ENCODE measurements around the gene QPCT. TPM values are rescaled to one million over a fixed set of nuclear protein-coding genes. Genes with fewer than 3 reads are reported as not detected.

Gene QPCT
- total RNA-seq, 1 donor from 2014 or later = not detected

- Mint-ChIP-seq H3K27ac (ENCODE audit: unreplicated experiment) (no peak overlapping the region), H3K4me1 (ENCODE audit: unreplicated experiment) (no peaks in the 10 kb centered on the region), H3K27me3 (ENCODE audit: unreplicated experiment) (peaks cover 30% of the 10 kb centered on the region), H3K4me3 (ENCODE audit: unreplicated experiment) (no peak overlapping the region), H3K36me3 (ENCODE audit: unreplicated experiment) (no peaks in the 10 kb centered on the region), H3K9me3 (ENCODE audit: unreplicated experiment) (no peaks in the 10 kb centered on the region)
- no peak for TF ChIP-seq CTCF (IDR thresholded peaks at IDR 0.05)
- DNase-seq (ENCODE audit: extremely low spot score, unreplicated experiment) = no peak
Measured at GRCh38 chr2:37356299-37356698, 11.9 kb downstream of the QPCT start.

DNA sequence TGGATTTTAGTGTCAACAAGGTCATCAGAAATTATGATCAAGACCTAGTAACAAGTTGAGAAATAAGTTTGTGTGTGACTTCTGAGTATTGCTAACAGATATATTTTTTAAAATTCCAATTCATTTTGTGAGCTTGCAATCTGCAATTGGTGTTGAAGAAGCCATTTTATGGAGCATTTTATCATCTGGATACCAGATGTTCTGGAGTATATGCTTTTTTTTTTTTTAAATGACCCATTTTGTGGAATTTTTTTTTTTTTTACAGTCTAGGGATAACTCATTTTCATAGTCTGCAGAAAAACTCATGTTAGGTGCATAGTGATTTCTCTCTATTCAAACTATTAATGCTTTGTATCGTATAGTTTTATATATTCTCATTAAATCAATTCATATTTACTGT lies 12.6 kb downstream of the QPCT start:
- Mint-ChIP-seq H3K4me1 (ENCODE audit: unreplicated experiment) (no peaks in the 10 kb centered on the region), H3K36me3 (ENCODE audit: unreplicated experiment) (no peaks in the 10 kb centered on the region), H3K4me3 (ENCODE audit: unreplicated experiment) (no peak overlapping the region), H3K27ac (ENCODE audit: unreplicated experiment) (no peak overlapping the region), H3K27me3 (ENCODE audit: unreplicated experiment) (peaks cover 30% of the 10 kb centered on the region), H3K9me3 (ENCODE audit: unreplicated experiment) (no peaks in the 10 kb centered on the region)
- no peak for DNase-seq (ENCODE audit: extremely low spot score, unreplicated experiment)
- TF ChIP-seq CTCF (IDR thresholded peaks at IDR 0.05) = no peak

DNA sequence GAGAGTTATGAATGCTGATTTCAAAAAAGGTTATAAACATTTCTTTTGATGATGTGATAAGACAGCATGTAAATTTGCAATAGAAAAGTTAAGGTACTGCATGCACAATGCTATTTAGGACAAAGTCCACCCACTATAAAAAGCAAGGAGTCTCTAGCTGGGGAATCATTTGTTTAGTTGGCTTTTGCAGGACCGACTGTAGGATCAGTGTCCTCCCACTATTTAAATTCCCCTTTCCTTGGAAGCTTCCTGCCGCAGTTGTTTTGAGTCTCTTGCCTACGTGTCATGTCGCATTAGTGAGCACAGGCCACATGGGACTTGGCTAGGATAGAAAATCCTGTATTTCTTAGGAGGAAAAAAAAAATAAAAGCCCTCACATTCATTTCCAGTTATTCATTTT lies 13.1 kb downstream of the QPCT start:
- Mint-ChIP-seq H3K4me1 (ENCODE audit: unreplicated experiment) (no peaks in the 10 kb centered on the region), H3K27me3 (ENCODE audit: unreplicated experiment) (peaks cover 33% of the 10 kb centered on the region), H3K9me3 (ENCODE audit: unreplicated experiment) (no peaks in the 10 kb centered on the region), H3K36me3 (ENCODE audit: unreplicated experiment) (no peaks in the 10 kb centered on the region), H3K27ac (ENCODE audit: unreplicated experiment) (no peak overlapping the region), H3K4me3 (ENCODE audit: unreplicated experiment) (no peak overlapping the region)
- no peak for TF ChIP-seq CTCF (IDR thresholded peaks at IDR 0.05)
- no peak for DNase-seq (ENCODE audit: extremely low spot score, unreplicated experiment)

DNA sequence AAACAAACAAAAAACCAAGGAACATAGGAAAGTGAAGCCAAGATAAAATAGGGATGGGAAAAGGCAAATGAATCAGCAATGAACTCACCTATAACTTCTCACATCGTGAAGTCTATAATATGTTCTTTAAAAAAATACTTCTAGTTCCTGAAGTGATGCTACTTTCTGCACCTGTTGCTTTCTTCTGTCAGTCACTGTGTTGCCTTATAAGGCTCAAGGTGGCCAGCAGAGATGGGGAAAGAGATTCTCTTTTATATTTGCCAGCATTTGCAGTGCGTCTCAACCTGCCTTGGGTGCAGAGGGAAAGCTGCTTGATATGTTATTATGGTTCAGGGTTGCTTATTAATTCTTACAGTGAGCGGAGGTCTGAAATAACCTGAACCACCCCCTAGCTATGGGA lies 14.0 kb downstream of the QPCT start:
- no peaks in the 10 kb centered on the region for H3K36me3 Mint-ChIP-seq (ENCODE audit: unreplicated experiment)
- H3K4me1 Mint-ChIP-seq (ENCODE audit: unreplicated experiment) = no peaks in the 10 kb centered on the region
- H3K27me3 Mint-ChIP-seq (ENCODE audit: unreplicated experiment) = peaks cover 35% of the 10 kb centered on the region
- H3K27ac Mint-ChIP-seq (ENCODE audit: unreplicated experiment) = no peak overlapping the region
- no peaks in the 10 kb centered on the region for H3K9me3 Mint-ChIP-seq (ENCODE audit: unreplicated experiment)
- no peak overlapping the region for H3K4me3 Mint-ChIP-seq (ENCODE audit: unreplicated experiment)
- no peak for DNase-seq (ENCODE audit: extremely low spot score, unreplicated experiment)
- TF ChIP-seq CTCF (IDR thresholded peaks at IDR 0.05) = no peak

DNA sequence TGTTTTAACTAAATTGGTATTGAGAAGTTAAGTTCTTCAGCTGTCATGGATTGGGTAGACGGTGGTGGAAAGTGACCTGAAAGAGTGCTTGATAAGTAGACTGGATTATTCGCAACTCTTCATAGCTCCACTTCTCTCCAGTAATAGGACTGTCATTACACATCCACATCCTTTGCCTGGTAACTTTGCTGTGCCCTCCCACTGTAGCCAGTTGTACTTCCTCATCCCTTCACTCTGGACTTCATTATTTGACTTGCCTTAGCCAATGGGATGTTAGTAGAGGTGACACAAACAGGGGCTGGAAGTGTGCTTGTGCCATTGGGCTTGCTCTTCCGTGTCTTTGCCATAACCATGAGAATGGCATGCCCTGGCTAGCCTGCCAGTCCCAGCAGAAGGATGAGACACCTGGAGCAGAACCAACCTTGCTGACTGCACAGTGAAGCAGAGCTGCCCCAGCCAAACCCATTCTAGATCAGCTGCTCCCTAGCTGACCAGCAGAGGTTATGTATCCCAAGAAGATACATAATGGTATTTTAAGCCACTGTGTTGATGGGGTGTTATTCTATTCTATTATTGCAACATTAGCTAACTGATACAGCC lies 16.9 kb downstream of the QPCT start:
- H3K4me1 Mint-ChIP-seq (ENCODE audit: unreplicated experiment) = peaks cover 2% of the 10 kb centered on the region
- H3K4me3 Mint-ChIP-seq (ENCODE audit: unreplicated experiment) = no peak overlapping the region
- peaks cover 32% of the 10 kb centered on the region for H3K27me3 Mint-ChIP-seq (ENCODE audit: unreplicated experiment)
- H3K9me3 Mint-ChIP-seq (ENCODE audit: unreplicated experiment) = no peaks in the 10 kb centered on the region
- TF ChIP-seq CTCF (IDR thresholded peaks at IDR 0.05) = no peak
- DNase-seq (ENCODE audit: extremely low spot score, unreplicated experiment) = no peak
- H3K36me3 Mint-ChIP-seq (ENCODE audit: unreplicated experiment) = no peaks in the 10 kb centered on the region
- H3K27ac Mint-ChIP-seq (ENCODE audit: unreplicated experiment) = no peak overlapping the region

Data from osteocyte (in vitro differentiated cells).